KMS-11 (cell line): ENCODE measurements around the gene BIRC7.

Experiments used
- H2AFZ ChIP-seq: fragments of 200-600 bp; sonication (generic); 2 replicates; pipeline ENCODE4 v1.6.1; 2016; ENCODE audit warnings: antibody characterized with exemption, mixed run types, low read depth
- H3K27ac ChIP-seq: fragments of 200-600 bp; sonication (generic); 2 replicates; pipeline ENCODE4 v1.6.1; 2016; ENCODE audit warnings: mild to moderate bottlenecking, mixed run types
- H3K27me3 ChIP-seq: fragments of 200-600 bp; sonication (generic); 2 replicates; pipeline ENCODE4 v1.6.1; 2017; ENCODE audit warnings: mild to moderate bottlenecking, low read depth, mixed run types, moderate library complexity; ENCODE audit not compliant: insufficient read depth
- H3K36me3 ChIP-seq: fragments of 200-600 bp; sonication (generic); 2 replicates; pipeline ENCODE4 v1.6.1; 2017; ENCODE audit warnings: mild to moderate bottlenecking, mixed run types; ENCODE audit not compliant: insufficient read depth
- H3K4me1 ChIP-seq: fragments of 200-600 bp; sonication (generic); 2 replicates; pipeline ENCODE4 v1.6.1; 2016; ENCODE audit warnings: mild to moderate bottlenecking, low read depth, mixed run types; ENCODE audit not compliant: poor library complexity, severe bottlenecking
- H3K4me2 ChIP-seq: fragments of 200-600 bp; sonication (generic); 2 replicates; pipeline ENCODE4 v1.7.0; 2016; ENCODE audit warnings: mild to moderate bottlenecking, mixed run types
- H3K4me3 ChIP-seq: fragments of 200-600 bp; sonication (generic); IDR thresholded peaks from 2 replicates; pipeline ENCODE4 v1.6.1; 2017; ENCODE audit warnings: low read depth, low read length, mixed read lengths; ENCODE audit not compliant: insufficient read depth
- H3K79me2 ChIP-seq: fragments of 200-600 bp; sonication (generic); 2 replicates; pipeline ENCODE4 v1.6.1; 2016; ENCODE audit warnings: low read depth, mixed run types; ENCODE audit not compliant: insufficient read depth
- H3K9ac ChIP-seq: fragments of 200-600 bp; sonication (generic); 2 replicates; pipeline ENCODE4 v1.6.1; 2016; ENCODE audit warnings: mild to moderate bottlenecking, mixed run types
- H4K20me1 ChIP-seq: fragments of 200-600 bp; sonication (generic); 2 replicates; pipeline ENCODE4 v1.6.1; 2016; ENCODE audit warnings: mild to moderate bottlenecking, mixed run types; ENCODE audit not compliant: insufficient read depth
- CTCF ChIP-seq: fragments of 200-600 bp; sonication (generic); conservative IDR thresholded peaks from 2 replicates; pipeline ENCODE4 v1.6.1; 2017; ENCODE audit warnings: low read depth, mild to moderate bottlenecking, antibody characterized with exemption, low read length, moderate library complexity, mixed read lengths

Gene BIRC7

GRCh38 chr20:63206878-63207277 is 28.8 kb upstream of the BIRC7 start:
- H3K4me2 ChIP-seq: no peak overlapping the region
- peaks cover 83% of the 10 kb centered on the region for H3K79me2 ChIP-seq
- no peak overlapping the region for H2AFZ ChIP-seq
- no peak for TF ChIP-seq CTCF
- H3K4me1 ChIP-seq: peaks cover 35% of the 10 kb centered on the region
- H3K27ac ChIP-seq: no peak overlapping the region
- no peak overlapping the region for H3K4me3 ChIP-seq
- H3K9ac ChIP-seq: no peak overlapping the region
- no peaks in the 10 kb centered on the region for H3K27me3 ChIP-seq
- peaks cover 38% of the 10 kb centered on the region for H3K36me3 ChIP-seq
- H4K20me1 ChIP-seq: peaks cover 15% of the 10 kb centered on the region

DNA sequence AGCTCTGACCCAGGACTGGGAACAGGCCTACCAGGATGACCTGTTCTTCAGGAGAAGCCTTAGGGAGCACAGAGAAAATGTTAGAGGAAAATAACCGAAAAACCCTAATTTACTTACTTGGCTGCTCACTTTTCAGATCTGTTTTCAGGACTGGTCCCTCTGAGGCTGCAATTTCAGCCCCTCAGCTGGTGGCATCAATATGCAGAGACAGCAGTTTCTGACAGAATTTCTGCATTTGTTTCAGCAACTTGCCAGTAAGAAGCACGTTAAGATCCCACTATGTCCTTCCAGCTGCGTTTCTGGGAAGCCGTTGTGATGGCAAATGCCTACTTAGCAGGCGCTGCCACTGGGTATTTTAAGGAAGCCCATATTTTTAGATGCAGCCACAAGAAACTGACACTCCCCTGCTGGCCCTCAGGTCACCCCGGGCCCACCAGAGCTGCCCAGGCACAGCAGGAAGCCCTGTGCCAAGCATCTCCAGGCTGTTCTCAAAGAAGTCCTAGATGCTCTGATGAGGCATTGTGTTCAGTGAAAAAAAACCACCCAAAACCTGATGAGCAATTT is 27.3 kb upstream of the BIRC7 start:
- Histone ChIP-seq H2AFZ (no peak overlapping the region), H3K36me3 (peaks cover 29% of the 10 kb centered on the region), H3K27ac (no peak overlapping the region), H3K4me2 (peak overlapping the region; percentile 9; the same call in 1 of the 2 replicates), H3K4me1 (peaks cover 46% of the 10 kb centered on the region), H3K27me3 (no peaks in the 10 kb centered on the region), H3K4me3 (no peak overlapping the region), H3K79me2 (peaks cover 94% of the 10 kb centered on the region), H3K9ac (no peak overlapping the region), H4K20me1 (peaks cover 15% of the 10 kb centered on the region)
- TF ChIP-seq CTCF: no peak

DNA sequence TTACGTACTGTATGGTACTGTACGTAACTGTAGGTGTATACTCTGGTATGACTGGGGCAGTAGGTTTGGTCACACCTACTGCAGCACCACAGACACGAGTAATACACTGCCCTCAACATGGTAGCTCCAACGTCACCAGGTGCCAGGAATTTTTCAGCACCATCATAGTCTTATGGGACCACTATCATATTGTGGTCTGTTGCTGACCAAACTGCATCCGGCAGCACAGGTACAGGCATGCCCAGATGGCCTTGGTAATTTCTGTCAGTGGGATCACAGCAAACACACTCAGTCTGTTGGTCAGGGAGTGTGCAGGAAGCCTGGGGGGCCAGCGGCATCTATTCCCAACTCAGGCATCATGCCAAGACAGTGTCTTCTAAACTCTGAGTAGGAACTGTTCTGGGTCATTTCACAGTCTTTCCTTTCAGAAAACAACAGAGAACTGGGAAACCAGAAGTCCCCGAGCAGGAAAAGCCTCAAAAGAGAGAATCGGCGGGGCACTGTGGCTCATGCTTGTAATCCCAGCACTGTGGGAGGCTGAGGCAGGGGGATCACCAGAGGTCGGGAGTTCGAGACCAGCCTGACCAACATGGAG is 25.6 kb upstream of the BIRC7 start:
- no peak overlapping the region for H3K27ac ChIP-seq
- 0 out of 2 replicates have a peak overlapping the region, but pooled peaks have one; percentile 9 for H3K4me2 ChIP-seq
- no peak overlapping the region for H3K9ac ChIP-seq
- peaks cover 94% of the 10 kb centered on the region for H3K79me2 ChIP-seq
- no peaks in the 10 kb centered on the region for H3K27me3 ChIP-seq
- peaks cover 62% of the 10 kb centered on the region for H3K4me1 ChIP-seq
- TF ChIP-seq CTCF: no peak
- H3K4me3 ChIP-seq: no peak overlapping the region
- no peak overlapping the region for H2AFZ ChIP-seq
- peaks cover 23% of the 10 kb centered on the region for H3K36me3 ChIP-seq
- H4K20me1 ChIP-seq: peaks cover 15% of the 10 kb centered on the region

DNA sequence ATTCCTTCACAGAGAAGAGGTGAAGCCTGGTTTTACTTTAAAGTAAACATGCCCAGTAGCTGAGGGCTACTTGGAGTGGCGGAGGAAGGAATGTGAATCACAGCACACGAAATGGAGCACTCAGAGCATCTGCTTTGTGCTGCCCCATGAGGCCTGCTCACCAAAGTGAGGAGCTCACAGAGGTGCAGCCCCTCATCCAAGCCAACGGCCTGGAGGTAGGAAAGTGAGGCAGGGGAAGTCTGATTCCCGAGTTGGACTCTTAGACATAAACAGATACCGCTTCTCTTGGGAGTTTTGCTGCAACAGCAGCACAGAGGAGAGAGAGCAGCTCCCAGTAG is 23.3 kb upstream of the BIRC7 start:
- no peak for TF ChIP-seq CTCF
- peaks cover 23% of the 10 kb centered on the region for H3K36me3 ChIP-seq
- peaks cover 68% of the 10 kb centered on the region for H3K4me1 ChIP-seq
- no peaks in the 10 kb centered on the region; the same call in 1 of the 2 replicates for H3K27me3 ChIP-seq
- no peak overlapping the region for H3K27ac ChIP-seq
- no peak overlapping the region for H3K4me3 ChIP-seq
- no peak overlapping the region for H3K4me2 ChIP-seq
- no peak overlapping the region for H2AFZ ChIP-seq
- H3K9ac ChIP-seq: no peak overlapping the region
- H3K79me2 ChIP-seq: peaks cover 82% of the 10 kb centered on the region
- peaks cover 15% of the 10 kb centered on the region for H4K20me1 ChIP-seq
